Measurements from ENCODE around the gene RPL10.

DNA sequence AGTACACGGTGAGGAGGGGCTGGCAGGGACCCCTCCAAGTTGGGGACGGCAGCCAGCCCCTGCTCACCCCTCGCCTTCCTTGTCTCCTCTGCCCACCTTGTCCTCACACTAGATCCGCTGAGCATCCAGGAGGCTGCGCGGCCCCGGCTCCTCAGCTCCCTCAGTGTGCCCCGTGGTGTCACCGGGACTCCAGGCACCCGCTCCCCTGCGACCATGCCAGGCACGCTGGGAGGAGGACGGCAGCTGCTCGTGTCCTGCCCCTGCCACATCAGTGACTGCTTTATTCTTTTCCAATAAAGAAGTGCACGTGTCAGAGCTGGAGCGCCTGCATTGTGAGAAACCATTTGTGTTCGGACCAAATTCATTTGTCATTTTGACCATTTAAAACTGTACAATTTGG is 52.1 kb downstream of the RPL10 start:
- TF ChIP-seq, protein P1, sequence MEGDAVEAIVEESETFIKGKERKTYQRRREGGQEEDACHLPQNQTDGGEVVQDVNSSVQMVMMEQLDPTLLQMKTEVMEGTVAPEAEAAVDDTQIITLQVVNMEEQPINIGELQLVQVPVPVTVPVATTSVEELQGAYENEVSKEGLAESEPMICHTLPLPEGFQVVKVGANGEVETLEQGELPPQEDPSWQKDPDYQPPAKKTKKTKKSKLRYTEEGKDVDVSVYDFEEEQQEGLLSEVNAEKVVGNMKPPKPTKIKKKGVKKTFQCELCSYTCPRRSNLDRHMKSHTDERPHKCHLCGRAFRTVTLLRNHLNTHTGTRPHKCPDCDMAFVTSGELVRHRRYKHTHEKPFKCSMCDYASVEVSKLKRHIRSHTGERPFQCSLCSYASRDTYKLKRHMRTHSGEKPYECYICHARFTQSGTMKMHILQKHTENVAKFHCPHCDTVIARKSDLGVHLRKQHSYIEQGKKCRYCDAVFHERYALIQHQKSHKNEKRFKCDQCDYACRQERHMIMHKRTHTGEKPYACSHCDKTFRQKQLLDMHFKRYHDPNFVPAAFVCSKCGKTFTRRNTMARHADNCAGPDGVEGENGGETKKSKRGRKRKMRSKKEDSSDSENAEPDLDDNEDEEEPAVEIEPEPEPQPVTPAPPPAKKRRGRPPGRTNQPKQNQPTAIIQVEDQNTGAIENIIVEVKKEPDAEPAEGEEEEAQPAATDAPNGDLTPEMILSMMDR (IDR thresholded peaks at IDR 0.05) = no peak
- no peak for TF ChIP-seq POLR2A (IDR thresholded peaks at IDR 0.05)
